Measurements from ENCODE around the gene CD300H. TPM values are rescaled to one million over a fixed set of nuclear protein-coding genes. Genes with fewer than 3 reads are reported as not detected.
A peak's percentile ranks its signal among the peaks of the same experiment; 100 is the strongest.

Gene CD300H
- total and polyA plus RNA-seq, 2 donors from 2014 or later, result 2.0 TPM; not detected in 1

- no peaks in the 10 kb centered on the region for H3K4me1 ChIP-seq (ENCODE audit: control insufficient read depth in 2 of 3, insufficient read depth in 2 of 3, low read depth in 1 of 3, low read length in 3 of 3)
- DNase-seq (peak in 1 of 5 donors; percentile 16), FAIRE-seq (no peak)
- intact Hi-C loops (cut with DNase I), result no loop called here
- H3K9ac ChIP-seq (ENCODE audit: low read length in 3 of 3), result no peak overlapping the region
- no peaks in the 10 kb centered on the region for H3K9me3 ChIP-seq (ENCODE audit: control insufficient read depth in 2 of 3, insufficient read depth in 1 of 3, low read length in 3 of 3)
- no peak overlapping the region for H3K4me3 ChIP-seq (ENCODE audit: low read length in 3 of 3)
- no peaks in the 10 kb centered on the region for H3K36me3 ChIP-seq (ENCODE audit: control insufficient read depth in 2 of 3, insufficient read depth in 3 of 3, low read length in 3 of 3)
- no peaks in the 10 kb centered on the region for H3K27me3 ChIP-seq (ENCODE audit: control insufficient read depth, insufficient read depth, low read length)
- H3K27ac ChIP-seq (ENCODE audit: low read depth in 2 of 2, low read length in 2 of 2), result no peak overlapping the region
- TF ChIP-seq CTCF (IDR thresholded peaks at IDR 0.05; ENCODE audit: borderline replicate concordance, extremely low read depth, insufficient read depth), result no peak
These were observed 32.2 kb upstream of the CD300H start for GRCh38 chr17:74599448-74599939.

- H3K27ac ChIP-seq (ENCODE audit: low read depth in 2 of 2, low read length in 2 of 2), result no peak overlapping the region
- no peaks in the 10 kb centered on the region for H3K9me3 ChIP-seq (ENCODE audit: control insufficient read depth in 2 of 3, insufficient read depth in 1 of 3, low read length in 3 of 3)
- H3K27me3 ChIP-seq (ENCODE audit: control insufficient read depth, insufficient read depth, low read length), result no peaks in the 10 kb centered on the region
- intact Hi-C loops (cut with DNase I), result no loop called here
- H3K4me1 ChIP-seq (ENCODE audit: control insufficient read depth in 2 of 3, insufficient read depth in 2 of 3, low read depth in 1 of 3, low read length in 3 of 3), result no peaks in the 10 kb centered on the region
- H3K9ac ChIP-seq (ENCODE audit: low read length in 3 of 3), result no peak overlapping the region
- TF ChIP-seq CTCF (IDR thresholded peaks at IDR 0.05; ENCODE audit: borderline replicate concordance, extremely low read depth, insufficient read depth), result no peak
- H3K4me3 ChIP-seq (ENCODE audit: low read length in 3 of 3), result no peak overlapping the region
- FAIRE-seq (no peak), DNase-seq (no peak)
- H3K36me3 ChIP-seq (ENCODE audit: control insufficient read depth in 2 of 3, insufficient read depth in 3 of 3, low read length in 3 of 3), result no peaks in the 10 kb centered on the region
These were observed 31.7 kb upstream of the CD300H start for GRCh38 chr17:74599023-74599399.

- DNase-seq, result no peak
- no peaks in the 10 kb centered on the region for H3K27me3 ChIP-seq (ENCODE audit: control insufficient read depth, insufficient read depth, low read length)
- H3K9me3 ChIP-seq (ENCODE audit: control insufficient read depth in 2 of 3, insufficient read depth in 1 of 3, low read length in 3 of 3), result no peaks in the 10 kb centered on the region
- H3K4me1 ChIP-seq (ENCODE audit: control insufficient read depth in 2 of 3, insufficient read depth in 2 of 3, low read depth in 1 of 3, low read length in 3 of 3), result no peaks in the 10 kb centered on the region
- no peaks in the 10 kb centered on the region for H3K36me3 ChIP-seq (ENCODE audit: control insufficient read depth in 2 of 3, insufficient read depth in 3 of 3, low read length in 3 of 3)
- no peak for FAIRE-seq
- TF ChIP-seq CTCF (IDR thresholded peaks at IDR 0.05; ENCODE audit: borderline replicate concordance, extremely low read depth, insufficient read depth), result no peak
- no peak overlapping the region for H3K9ac ChIP-seq (ENCODE audit: low read length in 3 of 3)
- H3K4me3 ChIP-seq (ENCODE audit: low read length in 3 of 3), result no peak overlapping the region
- intact Hi-C loops (cut with DNase I), result no loop called here
- H3K27ac ChIP-seq (ENCODE audit: low read depth in 2 of 2, low read length in 2 of 2), result no peak overlapping the region
These were observed 31.2 kb upstream of the CD300H start for GRCh38 chr17:74598346-74599022.

Data from kidney (tissue), 14 donors.